Activated CD4-positive, alpha-beta T cell treated with anti-CD3 and anti-CD28 coated beads, Interleukin-2, Interleukin-6, amounts not matched to agents 100 ng/mL and 50 ng/mL, durations not matched to agents 16 hours and 8 hours (primary cell): ENCODE measurements around the gene PSMD14.
A peak's percentile ranks its signal among the peaks of the same experiment; 100 is the strongest.

Experiments used
- DNase-seq: peaks from one replicate; pipeline ENCODE4 v3.0.0-alpha.2; 2020

PSMD14 gene

GRCh38 chr2:161388146-161388779 is 80.0 kb downstream of the PSMD14 start:
- DNase-seq, result no peak

- DNase-seq, result peak; percentile 40
Measured at GRCh38 chr2:161391737-161392506, 83.7 kb downstream of the PSMD14 start.

GRCh38 chr2:161400076-161400475 is 91.9 kb downstream of the PSMD14 start:
- DNase-seq, result no peak

DNA sequence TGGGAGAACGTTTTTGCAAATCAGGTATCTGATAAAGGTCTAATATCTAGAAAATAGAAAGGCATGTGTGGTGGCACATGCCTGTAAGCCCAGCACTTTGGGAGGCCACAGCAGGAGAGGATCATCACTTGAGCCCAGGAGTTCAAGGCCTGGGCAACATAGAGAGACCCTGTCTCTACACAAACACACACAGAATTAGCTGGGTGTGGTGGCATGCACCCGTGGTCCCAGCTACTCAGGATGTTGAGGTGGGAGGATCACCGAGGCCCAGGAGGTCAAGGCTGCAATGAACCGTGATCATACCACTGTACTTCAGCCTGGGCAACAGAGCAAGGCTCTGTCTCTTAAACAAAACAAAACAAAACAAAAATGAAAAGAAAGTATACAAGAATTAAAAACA is 94.1 kb downstream of the PSMD14 start:
- no peak for DNase-seq

DNA sequence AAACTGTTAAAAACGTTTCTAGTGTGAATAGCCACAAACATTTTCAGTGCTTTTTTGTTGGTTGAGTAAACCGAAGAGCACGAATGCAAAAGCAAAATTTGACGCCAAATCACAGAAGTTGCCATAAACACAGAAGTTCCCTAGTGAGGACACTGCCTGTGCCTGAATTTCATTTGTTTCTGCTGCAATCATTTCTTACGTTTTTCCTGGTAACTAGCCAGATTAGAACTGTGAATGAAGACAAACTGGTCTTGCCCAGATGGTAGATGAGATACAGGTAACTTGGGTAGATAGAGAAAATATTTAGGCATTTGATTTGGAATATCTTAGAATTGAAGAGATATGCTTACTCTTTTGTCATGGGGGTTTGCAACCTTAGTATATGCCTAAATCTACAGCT is 98.1 kb downstream of the PSMD14 start:
- DNase-seq, result no peak

DNA sequence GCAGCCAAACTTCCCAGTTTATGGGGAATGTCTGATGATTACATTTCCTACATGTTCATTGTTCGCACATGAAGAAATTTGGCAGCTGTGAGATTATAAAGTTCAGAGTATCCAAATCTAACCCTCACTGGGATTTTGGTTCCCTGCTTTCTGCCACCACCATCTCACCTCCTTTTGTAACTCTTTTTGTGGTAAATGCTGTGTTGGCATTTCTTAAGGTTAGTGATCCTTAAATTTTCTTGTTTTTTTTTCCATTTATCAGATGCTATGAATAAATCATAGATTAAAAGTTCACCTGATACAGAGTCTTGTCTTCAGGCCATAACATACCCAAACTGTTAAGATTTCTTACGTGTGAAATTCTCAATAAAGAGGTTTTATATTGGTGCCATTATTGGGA is 99.4 kb downstream of the PSMD14 start:
- DNase-seq, result no peak

GRCh38 chr2:161409308-161409907 is 101.2 kb downstream of the PSMD14 start:
- DNase-seq, result no peak

GRCh38 chr2:161412346-161412745 is 104.1 kb downstream of the PSMD14 start:
- no peak for DNase-seq

DNA sequence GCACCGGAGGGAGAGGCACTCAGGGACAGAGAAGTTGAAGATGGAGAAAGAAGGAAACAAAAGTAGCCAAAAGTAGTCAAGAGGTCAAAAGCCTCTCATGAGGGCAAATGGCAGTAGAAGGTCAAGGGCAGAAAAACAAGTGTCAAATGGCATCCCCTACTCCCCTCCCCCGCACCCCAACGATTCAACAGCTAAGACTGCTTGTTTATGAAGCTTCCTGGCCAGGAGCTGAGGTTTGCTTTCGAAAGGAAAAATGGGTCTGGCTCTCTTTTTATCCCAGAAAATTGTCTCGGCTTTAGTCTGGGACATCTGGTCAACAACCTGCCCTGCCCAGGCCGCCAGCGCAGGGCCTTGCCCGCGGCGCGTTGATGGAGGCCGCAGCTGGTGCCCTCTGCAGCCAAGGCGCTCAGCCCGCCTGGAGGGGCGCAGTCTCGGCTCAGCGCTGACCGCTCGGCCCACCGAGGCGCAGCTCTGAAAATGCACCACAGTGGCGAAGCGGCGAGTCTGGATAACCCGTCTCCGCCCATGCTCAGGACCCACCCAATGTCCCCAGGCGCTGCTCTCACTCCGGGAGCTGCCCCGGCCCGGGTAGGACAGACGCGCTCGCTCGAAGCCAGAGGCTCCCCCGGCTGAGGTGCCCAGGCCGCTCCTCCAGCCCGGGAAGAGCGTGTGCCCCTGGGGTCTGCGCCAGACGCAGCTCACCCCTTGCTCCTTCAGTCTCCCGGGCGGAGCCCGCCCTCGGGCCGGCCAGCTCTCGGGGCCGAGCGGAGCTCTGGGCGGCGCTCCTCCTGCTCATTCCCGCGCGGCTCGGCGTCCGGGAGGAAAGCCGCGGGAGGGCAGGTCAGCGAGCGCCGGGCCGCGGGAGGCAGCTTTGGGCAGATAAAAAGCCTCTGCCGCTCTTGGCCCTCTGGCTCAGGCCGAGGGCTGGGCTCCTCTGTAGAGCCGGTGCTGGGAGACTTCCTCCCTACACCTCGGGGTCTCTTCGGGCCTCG is 106.1 kb downstream of the PSMD14 start:
- DNase-seq, result no peak

GRCh38 chr2:161415034-161415986 is 107.1 kb downstream of the PSMD14 start:
- no peak for DNase-seq

- DNase-seq, result no peak
Measured at GRCh38 chr2:161415987-161416707, 107.9 kb downstream of the PSMD14 start, which contains the start of gene TBR1. Gene TBR1 (plus strand): TSS chr2:161416297. CDS start chr2:161416411, 114 bp downstream.

GRCh38 chr2:161416708-161417437 is 108.6 kb downstream of the PSMD14 start:
- DNase-seq, result no peak

GRCh38 chr2:161417438-161418274 is 109.4 kb downstream of the PSMD14 start:
- DNase-seq, result no peak

DNA sequence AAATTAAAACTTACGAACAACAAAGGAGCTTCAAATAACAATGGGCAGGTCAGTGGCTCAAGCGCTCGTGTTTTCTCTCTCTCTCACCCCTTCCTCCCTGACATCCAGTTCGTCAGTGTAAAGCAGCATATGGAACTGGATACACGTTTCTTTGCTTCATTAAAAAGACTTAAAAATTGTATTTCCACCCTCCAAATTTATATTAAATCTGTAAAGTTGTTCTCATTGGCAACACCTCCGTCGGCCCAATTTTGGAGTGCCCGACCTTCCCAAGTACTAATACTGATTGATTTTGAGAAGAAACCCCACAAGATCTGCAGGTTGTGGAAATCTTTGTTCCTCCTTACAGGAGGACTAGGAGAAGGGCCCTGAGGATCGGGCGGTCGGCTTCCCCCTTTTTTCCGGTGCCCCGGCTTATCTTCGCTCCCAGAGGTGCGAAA is 110.1 kb downstream of the PSMD14 start:
- DNase-seq, result no peak

DNA sequence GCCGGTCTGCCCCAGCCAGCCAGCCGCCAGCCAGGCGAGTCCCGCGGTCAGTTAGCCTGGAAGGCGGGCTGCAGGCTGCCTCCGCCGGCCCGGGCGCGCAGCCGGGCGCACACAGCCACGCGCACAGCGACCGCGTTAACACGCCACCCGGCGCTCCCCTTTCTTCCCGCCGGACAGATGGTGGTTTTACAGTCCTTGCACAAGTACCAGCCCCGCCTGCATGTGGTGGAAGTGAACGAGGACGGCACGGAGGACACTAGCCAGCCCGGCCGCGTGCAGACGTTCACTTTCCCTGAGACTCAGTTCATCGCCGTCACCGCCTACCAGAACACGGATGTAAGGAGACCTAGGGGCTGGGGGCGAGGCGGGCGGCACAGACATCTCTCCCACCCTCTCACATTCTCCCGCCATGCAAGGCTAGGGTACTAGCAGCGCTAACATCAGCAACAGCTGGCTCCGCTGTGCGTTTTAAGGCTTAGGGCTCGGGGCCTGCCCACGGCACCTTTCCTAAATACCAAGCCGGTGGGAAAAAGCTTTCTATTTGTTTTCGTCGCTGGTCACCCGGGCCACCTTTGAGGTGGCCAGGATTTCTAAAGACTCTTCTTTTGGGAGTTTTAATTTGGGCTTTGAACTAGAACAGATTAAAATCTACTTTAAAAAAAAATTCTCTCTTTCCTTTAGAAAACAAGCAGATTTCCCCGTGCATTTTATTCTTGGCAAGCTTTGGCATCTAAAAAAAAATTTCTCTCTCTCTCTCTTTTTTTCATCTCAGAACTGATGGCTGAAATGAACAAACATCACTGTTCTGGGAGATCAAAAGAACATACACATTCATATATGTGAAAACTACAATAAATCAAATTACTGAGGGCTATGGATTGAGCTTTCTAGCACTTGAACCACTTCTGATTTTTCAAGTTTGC is 110.8 kb downstream of the PSMD14 start:
- DNase-seq, result no peak

- DNase-seq, result no peak
Measured at GRCh38 chr2:161419638-161420190, 111.5 kb downstream of the PSMD14 start.

DNA sequence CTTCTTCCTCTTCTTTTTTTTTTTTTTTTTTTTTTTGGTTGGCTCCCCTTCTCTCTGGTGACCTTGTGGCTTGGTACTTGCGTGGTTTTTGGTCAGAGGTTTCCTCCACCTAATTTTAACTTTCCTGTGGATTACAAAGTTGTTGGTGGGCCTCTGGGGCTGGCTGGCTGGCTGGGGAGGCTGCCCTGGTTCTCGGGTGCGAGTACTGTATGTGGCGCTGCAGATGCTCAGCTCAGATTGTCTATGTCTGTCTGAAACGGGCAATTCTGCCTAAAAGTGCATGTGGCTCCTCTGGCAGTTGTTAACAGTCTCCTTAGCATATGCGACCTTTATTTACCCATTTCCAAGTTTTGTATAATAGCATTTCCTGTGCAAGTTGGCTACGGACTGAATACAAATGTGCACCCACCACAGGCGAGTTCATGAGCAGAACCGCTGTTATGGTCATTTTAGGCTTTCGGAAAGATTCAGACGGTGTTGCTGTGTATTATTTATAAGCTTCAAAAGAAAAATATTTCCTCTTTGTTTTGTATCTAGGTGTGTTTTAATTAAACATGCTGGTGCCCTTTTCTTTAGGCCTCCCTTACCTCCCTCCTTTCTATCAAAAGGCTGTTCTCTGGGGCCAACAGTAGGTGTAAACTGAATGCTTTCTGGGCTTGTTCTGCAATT is 112.3 kb downstream of the PSMD14 start:
- no peak for DNase-seq
